Gastroesophageal sphincter (tissue), 4 donors: ENCODE data around the gene BLCAP. TPM values are rescaled to one million over a fixed set of nuclear protein-coding genes. Genes with fewer than 3 reads are reported as not detected.

Experiments
- ATAC-seq: fragments of 150-250 bp; one replicate; pipeline ENCODE4 v1.9.1; 2016; ENCODE audit warnings: mild to moderate bottlenecking, moderate library complexity
- H3K27ac ChIP-seq, 4 donors: fragments of 200-600 bp; sonication (generic) in 3 of 4; 1 replicate in 3 of 4; 2 replicates in 1 of 4; pipeline ENCODE4 v1.5.1; 2016 to 2019
- H3K27me3 ChIP-seq: fragments of 200-600 bp; sonication (generic); one replicate; pipeline ENCODE4 v1.5.1; 2019
- H3K36me3 ChIP-seq, 2 donors: fragments of 200-600 bp; sonication (generic); one replicate each; pipeline ENCODE4 v1.5.1; 2019; ENCODE audit warnings: control low read depth in 1 of 2
- H3K4me1 ChIP-seq, 3 donors: fragments of 200-600 bp; sonication (generic); 1 replicate in 2 of 3; 2 replicates in 1 of 3; pipeline ENCODE4 v1.5.1; 2016 to 2019; ENCODE audit warnings: control low read depth in 2 of 3
- H3K4me3 ChIP-seq, 2 donors: fragments of 200-600 bp; sonication (generic); one replicate each; pipeline ENCODE4 v1.5.1; 2019; ENCODE audit warnings: mild to moderate bottlenecking in 1 of 2, moderate library complexity in 1 of 2
- H3K9me3 ChIP-seq, 3 donors: fragments of 200-600 bp; sonication (generic); one replicate each; pipeline ENCODE4 v1.5.1; 2017 to 2019; ENCODE audit warnings: control low read depth in 2 of 3
- EP300 ChIP-seq: sonication (generic); formaldehyde crosslinking; IDR thresholded peaks from one replicate; pipeline ENCODE4 v1.6.1; 2017; ENCODE audit warnings: antibody characterized with exemption, mild to moderate bottlenecking
- POLR2A ChIP-seq, 2 donors: fragments of 450-650 bp; IDR thresholded peaks; one replicate each; pipeline ENCODE4 v1.6.1; 2017; ENCODE audit warnings: antibody characterized with exemption in 2 of 2, mild to moderate bottlenecking in 2 of 2, moderate library complexity in 1 of 2
- POLR2AphosphoS5 ChIP-seq: sonication (generic); formaldehyde crosslinking; IDR thresholded peaks from one replicate; pipeline ENCODE4 v1.6.1; 2017; ENCODE audit warnings: antibody characterized with exemption
- WGBS, 2 donors: methylation state at CpG; one replicate each; pipeline ENCODE4 v1.1.5; 2018; ENCODE audit warnings: low coverage in 1 of 2; 5-methylcytosine and 5-hydroxymethylcytosine counted together
- total RNA-seq, 4 donors: library from RNA; depleted of rRNA; stranded (reverse); fragments of >200 nt; gene quantifications; one replicate each; pipeline ENCODE4 v1.1.0, GENCODE V29; 2016
- TF ChIP-seq, protein P1 (sequence below), 4 experiments: fragments of 200-600 bp in 2 of 4; fragments of 450-650 bp in 2 of 4; sonication (generic) in 1 of 4; IDR thresholded peaks; one replicate each; pipeline ENCODE4 v1.5.1; 2017 to 2019; ENCODE audit warnings: antibody characterized with exemption in 4 of 4, mild to moderate bottlenecking in 2 of 4, moderate library complexity in 2 of 4

The BLCAP gene
- total RNA-seq, 4 donors from 2014 or later = 37.7 to 65.5 (median 55.6) TPM

- no peak for ATAC-seq
- Histone ChIP-seq H3K36me3 (peaks cover 0 to 4% of the 10 kb centered on the region in 2 donors), H3K27ac (no peak overlapping the region), H3K4me1 (peaks cover 0 to 6% (median 0%) of the 10 kb centered on the region in 3 donors), H3K4me3 (no peak overlapping the region), H3K9me3 (no peaks in the 10 kb centered on the region), H3K27me3 (no peaks in the 10 kb centered on the region)
- WGBS, 2 donors = 88 to 95% methylated on average over 5 of the region's 7 CpGs
- TF ChIP-seq POLR2AphosphoS5 (no peak), POLR2A (IDR thresholded peaks at IDR 0.05) (no peak), EP300 (no peak)
- TF ChIP-seq, protein P1, sequence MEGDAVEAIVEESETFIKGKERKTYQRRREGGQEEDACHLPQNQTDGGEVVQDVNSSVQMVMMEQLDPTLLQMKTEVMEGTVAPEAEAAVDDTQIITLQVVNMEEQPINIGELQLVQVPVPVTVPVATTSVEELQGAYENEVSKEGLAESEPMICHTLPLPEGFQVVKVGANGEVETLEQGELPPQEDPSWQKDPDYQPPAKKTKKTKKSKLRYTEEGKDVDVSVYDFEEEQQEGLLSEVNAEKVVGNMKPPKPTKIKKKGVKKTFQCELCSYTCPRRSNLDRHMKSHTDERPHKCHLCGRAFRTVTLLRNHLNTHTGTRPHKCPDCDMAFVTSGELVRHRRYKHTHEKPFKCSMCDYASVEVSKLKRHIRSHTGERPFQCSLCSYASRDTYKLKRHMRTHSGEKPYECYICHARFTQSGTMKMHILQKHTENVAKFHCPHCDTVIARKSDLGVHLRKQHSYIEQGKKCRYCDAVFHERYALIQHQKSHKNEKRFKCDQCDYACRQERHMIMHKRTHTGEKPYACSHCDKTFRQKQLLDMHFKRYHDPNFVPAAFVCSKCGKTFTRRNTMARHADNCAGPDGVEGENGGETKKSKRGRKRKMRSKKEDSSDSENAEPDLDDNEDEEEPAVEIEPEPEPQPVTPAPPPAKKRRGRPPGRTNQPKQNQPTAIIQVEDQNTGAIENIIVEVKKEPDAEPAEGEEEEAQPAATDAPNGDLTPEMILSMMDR (IDR thresholded peaks at IDR 0.05) = no peak
Measured at GRCh38 chr20:37500311-37500710, 27.4 kb downstream of the BLCAP start.

DNA sequence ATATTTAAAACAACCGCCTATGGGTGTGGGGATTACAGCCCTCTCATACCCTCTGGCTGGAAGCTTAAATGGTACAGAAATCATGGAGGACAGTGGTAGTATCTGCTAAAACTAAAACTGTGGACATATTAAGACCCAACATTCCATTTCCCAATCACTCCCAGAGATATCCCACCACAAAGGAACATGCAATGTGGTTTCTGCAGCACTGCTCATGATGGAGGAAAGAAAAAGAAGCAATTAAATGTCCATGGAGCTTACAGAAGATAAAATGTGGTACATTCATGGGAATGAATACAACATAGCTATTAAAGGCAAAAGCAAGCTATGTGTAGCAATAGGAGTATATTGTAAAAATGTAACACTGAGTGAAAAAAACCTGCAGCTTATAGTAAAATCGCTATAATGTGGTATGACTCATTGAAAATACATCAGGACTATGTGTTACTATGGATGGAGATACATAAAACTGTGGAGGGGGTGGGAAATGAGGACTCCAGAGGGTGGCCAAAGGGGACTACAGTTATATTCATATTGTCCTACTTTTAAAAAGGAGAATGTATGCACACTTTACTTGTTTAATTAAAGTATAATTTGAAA lies 29.5 kb downstream of the BLCAP start:
- Histone ChIP-seq H3K4me1 (peaks cover 0 to under 1% (median 0%) of the 10 kb centered on the region in 3 donors), H3K36me3 (peaks cover 0 to 25% of the 10 kb centered on the region in 2 donors), H3K4me3 (no peak overlapping the region), H3K9me3 (no peaks in the 10 kb centered on the region), H3K27me3 (no peaks in the 10 kb centered on the region), H3K27ac (no peak overlapping the region)
- TF ChIP-seq, protein P1 (IDR thresholded peaks at IDR 0.05) = no peak
- TF ChIP-seq EP300 (no peak), POLR2A (IDR thresholded peaks at IDR 0.05) (no peak), POLR2AphosphoS5 (no peak)
- WGBS, 2 donors = 73 to 80% methylated on average over 2 of the region's 2 CpGs
- ATAC-seq = no peak

DNA sequence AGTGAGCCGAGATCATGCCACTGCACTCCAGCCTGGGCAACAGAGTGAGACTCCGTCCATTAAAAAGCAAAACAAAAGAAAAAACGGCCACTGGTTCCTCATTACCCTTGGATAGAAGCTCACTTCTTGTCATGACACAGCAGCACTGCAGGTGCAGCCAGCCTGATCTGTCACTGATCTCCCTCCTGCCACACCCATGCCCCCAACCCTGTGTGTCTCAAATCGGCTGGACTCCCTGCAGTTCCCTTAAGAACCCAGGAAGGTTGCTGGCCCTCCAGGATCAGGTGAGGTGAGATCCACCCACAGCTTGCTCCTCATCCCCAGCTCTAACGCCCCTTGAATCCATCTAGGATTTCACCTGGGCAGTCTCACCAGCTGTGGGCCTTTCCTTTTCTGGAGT lies 32.9 kb downstream of the BLCAP start:
- H3K27me3 ChIP-seq = no peaks in the 10 kb centered on the region
- H3K4me1 ChIP-seq = no peaks in the 10 kb centered on the region
- ATAC-seq = no peak
- WGBS, 2 donors = 77 to 86% methylated on average over 3 of the region's 5 CpGs
- peaks cover 0 to 31% of the 10 kb centered on the region in 2 donors for H3K36me3 ChIP-seq
- TF ChIP-seq POLR2A (IDR thresholded peaks at IDR 0.05) (no peak), EP300 (no peak), POLR2AphosphoS5 (no peak)
- TF ChIP-seq, protein P1 (IDR thresholded peaks at IDR 0.05) = no peak
- H3K4me3 ChIP-seq = no peak overlapping the region
- no peak overlapping the region for H3K27ac ChIP-seq
- H3K9me3 ChIP-seq = no peaks in the 10 kb centered on the region

- Histone ChIP-seq H3K4me1 (no peaks in the 10 kb centered on the region), H3K27ac (no peak overlapping the region), H3K36me3 (peaks cover 0 to 31% of the 10 kb centered on the region in 2 donors), H3K9me3 (no peaks in the 10 kb centered on the region), H3K27me3 (no peaks in the 10 kb centered on the region), H3K4me3 (no peak overlapping the region)
- 84 to 95% methylated on average over 6 to 7 of the region's 8 CpGs for WGBS, 2 donors
- no peak for ATAC-seq
- TF ChIP-seq POLR2A (IDR thresholded peaks at IDR 0.05) (no peak), EP300 (no peak)
- TF ChIP-seq, protein P1 (IDR thresholded peaks at IDR 0.05) = no peak
Measured at GRCh38 chr20:37494301-37494700, 33.4 kb downstream of the BLCAP start.

- WGBS, 2 donors = 64 to 78% methylated on average over 2 of the region's 2 CpGs
- H3K36me3 ChIP-seq = peaks cover 0 to 31% of the 10 kb centered on the region in 2 donors
- no peaks in the 10 kb centered on the region for H3K9me3 ChIP-seq
- no peaks in the 10 kb centered on the region for H3K27me3 ChIP-seq
- no peak overlapping the region for H3K4me3 ChIP-seq
- H3K4me1 ChIP-seq = no peaks in the 10 kb centered on the region
- no peak for ATAC-seq
- TF ChIP-seq POLR2A (IDR thresholded peaks at IDR 0.05) (no peak), EP300 (no peak), POLR2AphosphoS5 (no peak)
- TF ChIP-seq, protein P1 (IDR thresholded peaks at IDR 0.05) = no peak
- H3K27ac ChIP-seq = no peak overlapping the region
Measured at GRCh38 chr20:37492945-37493344, 34.7 kb downstream of the BLCAP start.
